GM20000 (cell line): ENCODE results near the gene SYVN1.

Source experiments
- DNase-seq: peaks from one replicate; pipeline ENCODE4 v3.0.0; 2012; ENCODE audit warnings: low spot score
- CTCF ChIP-seq: IDR thresholded peaks from 2 replicates; pipeline ENCODE4 v1.5.1; 2012; ENCODE audit warnings: mild to moderate bottlenecking, control low read depth; ENCODE audit errors: extremely low read depth, missing control alignments

SYVN1 gene

GRCh38 chr11:65095427-65095826, 38.9 kb downstream of the SYVN1 start:
- TF ChIP-seq CTCF, result no peak
- DNase-seq, result no peak

GRCh38 chr11:65090628-65091027, 43.7 kb downstream of the SYVN1 start:
- TF ChIP-seq CTCF, result no peak

GRCh38 chr11:65089621-65090020, 44.7 kb downstream of the SYVN1 start:
- no peak for DNase-seq
- no peak for TF ChIP-seq CTCF

More at GRCh38 chr11:65090628-65091027, 43.7 kb downstream of the SYVN1 start:
- DNase-seq, result no peak

GRCh38 chr11:65087827-65088226, 46.5 kb downstream of the SYVN1 start:
- no peak for DNase-seq
- no peak for TF ChIP-seq CTCF

GRCh38 chr11:65087216-65087615, 47.1 kb downstream of the SYVN1 start:
- DNase-seq, result no peak
- no peak for TF ChIP-seq CTCF

- TF ChIP-seq CTCF, result no peak
- no peak for DNase-seq
Measured at GRCh38 chr11:65086809-65087208, 47.5 kb downstream of the SYVN1 start.

GRCh38 chr11:65085446-65085845, 48.9 kb downstream of the SYVN1 start:
- DNase-seq, result no peak
- TF ChIP-seq CTCF, result no peak
